Measurements from ENCODE around the gene POLN.

POLN gene

DNA sequence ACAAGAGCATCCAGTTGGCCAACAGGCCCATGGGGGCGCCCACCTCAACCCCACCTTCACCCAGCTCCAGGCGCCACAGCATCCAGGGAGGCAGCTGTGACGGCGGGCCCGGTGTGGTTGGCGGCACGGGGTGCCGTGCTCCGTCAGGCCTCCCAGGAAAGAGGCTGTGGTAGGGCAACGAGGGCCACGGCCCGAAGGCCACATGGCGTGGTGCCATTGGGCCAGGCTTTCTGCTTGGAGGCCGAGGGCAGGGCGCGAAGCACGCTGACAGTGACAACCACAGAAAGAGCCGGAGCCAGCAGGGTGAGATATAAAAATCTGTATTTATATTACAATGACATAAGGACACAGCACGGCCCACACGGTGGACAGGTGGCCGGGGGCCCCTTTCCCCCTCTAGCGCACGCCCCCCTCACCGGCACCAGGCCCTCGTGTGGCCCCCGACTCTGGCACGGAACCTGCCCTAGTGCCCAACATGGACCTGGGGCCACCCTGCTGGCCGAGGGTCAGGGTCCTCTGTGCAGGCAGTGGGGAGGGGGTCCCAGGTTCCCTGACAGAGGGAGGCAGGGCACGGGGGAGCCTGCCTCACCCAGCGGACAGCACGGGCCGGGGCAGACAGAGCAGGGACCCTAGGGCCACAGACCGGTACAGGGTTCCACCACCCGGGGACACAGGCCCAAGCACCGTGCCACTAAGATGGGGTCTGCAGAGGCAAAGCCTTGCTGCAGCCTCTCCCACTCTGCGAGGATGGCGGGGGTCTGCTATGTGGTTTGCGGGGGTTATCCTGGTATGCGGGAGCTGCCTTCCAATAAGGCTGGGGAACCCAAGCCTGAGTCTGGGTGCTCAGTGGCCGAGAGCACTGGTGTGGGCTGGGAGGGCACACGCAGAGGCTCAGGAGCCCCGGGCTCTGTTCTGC is 5.5 kb upstream of the POLN start:
- TF ChIP-seq, protein P1, sequence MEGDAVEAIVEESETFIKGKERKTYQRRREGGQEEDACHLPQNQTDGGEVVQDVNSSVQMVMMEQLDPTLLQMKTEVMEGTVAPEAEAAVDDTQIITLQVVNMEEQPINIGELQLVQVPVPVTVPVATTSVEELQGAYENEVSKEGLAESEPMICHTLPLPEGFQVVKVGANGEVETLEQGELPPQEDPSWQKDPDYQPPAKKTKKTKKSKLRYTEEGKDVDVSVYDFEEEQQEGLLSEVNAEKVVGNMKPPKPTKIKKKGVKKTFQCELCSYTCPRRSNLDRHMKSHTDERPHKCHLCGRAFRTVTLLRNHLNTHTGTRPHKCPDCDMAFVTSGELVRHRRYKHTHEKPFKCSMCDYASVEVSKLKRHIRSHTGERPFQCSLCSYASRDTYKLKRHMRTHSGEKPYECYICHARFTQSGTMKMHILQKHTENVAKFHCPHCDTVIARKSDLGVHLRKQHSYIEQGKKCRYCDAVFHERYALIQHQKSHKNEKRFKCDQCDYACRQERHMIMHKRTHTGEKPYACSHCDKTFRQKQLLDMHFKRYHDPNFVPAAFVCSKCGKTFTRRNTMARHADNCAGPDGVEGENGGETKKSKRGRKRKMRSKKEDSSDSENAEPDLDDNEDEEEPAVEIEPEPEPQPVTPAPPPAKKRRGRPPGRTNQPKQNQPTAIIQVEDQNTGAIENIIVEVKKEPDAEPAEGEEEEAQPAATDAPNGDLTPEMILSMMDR (IDR thresholded peaks at IDR 0.05; ENCODE audit: low read depth, low read length): no peak
- no peak for DNase-seq (ENCODE audit: extremely low read depth, low read depth)

DNA sequence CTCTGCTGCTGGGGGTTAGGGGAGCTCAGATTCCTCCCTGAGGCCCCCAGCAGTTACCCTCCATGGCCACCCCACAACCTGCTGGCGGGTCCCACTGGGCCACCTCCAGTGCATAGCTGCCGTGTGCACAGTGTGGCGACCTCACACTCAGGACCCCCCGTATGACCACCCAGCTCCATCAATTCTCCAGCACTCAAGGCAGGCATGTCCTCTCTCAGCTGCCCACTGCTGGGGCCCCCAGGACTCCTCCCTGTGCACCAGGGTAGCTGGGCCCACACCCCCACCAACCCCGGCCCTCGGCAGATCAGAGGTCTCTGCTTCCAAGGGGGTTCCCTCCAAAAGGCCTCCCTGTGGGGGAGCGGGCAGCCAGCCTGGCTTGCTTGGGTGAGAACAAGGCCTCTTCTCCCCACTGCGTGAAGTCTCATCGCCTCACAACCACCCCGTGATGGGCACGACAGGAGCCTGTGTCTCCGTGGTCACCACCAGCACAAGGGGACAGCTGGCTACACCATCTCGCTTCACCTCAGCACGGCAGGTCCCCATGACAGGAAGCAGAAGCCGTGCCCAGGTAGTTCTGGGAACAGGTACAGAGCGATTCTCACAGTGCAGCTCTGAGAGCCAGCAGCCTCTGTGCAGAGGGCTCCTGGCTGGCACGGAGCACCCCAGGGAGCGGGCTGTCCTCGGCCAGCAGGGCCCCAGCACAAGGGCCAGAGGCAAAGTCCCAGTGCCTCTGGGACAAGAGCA is 4.6 kb upstream of the POLN start:
- TF ChIP-seq, protein P1 (IDR thresholded peaks at IDR 0.05; ENCODE audit: low read depth, low read length): no peak
- DNase-seq (ENCODE audit: extremely low read depth, low read depth): no peak

DNA sequence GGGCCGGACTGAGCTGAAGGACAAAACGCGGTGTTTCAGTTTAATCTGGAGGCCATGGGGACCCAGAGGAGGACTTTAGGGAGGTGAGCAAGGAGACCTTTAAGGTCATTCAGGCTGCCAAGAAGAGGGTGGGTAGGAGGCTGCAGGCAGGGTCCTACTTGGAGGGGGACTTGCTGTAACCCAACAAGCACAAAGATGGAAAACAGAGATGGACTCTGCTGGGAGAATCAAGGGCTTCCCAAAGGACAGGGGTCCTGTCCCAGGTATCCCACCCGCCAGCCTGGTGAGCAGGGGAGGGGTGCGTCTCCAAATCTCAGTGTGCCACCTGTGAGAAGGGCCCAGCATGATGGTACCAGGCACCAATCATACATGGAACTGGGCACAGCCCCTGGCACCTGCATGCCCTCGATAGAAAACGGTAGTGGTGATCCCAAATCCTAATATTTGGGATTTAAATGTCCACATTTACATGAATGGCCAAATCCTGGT is 3.9 kb upstream of the POLN start:
- TF ChIP-seq, protein P1 (IDR thresholded peaks at IDR 0.05; ENCODE audit: low read depth, low read length): no peak
- no peak for DNase-seq (ENCODE audit: extremely low read depth, low read depth)

DNA sequence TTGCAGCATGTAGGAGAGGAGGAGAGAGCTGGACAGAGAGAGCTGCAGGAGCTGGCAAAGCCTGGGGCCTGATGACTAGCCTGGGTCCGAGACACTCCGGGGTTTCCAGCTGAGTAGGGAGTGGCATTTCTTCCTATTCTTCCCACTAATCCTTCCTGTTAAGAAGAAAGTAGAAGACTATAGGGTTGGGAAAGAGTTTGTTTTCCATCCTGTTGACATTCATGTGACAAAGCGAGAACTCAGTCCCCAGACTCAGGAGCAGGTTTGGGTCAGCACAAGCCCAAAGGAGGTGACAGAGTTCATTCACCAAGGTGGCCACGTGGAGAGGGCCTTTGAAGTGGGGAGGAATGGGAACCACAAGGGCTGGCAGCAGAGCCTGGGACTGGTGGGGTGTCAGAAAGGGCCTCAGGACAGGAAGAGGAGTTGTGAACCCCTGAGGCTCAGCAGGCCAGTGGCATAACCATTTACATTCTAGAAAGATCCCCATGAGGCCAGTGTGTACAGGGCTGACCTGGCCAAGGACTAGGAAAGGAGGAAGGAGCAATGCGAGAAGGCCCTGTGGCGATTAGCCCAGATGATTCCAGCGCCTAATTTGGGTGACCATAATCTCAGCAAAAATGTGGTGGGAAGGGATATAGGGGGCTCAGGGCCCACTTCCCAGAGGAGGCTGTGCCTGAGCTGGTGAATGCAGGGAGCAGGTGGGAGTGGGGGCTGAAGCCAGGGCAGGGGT is 3.3 kb upstream of the POLN start:
- DNase-seq (ENCODE audit: extremely low read depth, low read depth): no peak

DNA sequence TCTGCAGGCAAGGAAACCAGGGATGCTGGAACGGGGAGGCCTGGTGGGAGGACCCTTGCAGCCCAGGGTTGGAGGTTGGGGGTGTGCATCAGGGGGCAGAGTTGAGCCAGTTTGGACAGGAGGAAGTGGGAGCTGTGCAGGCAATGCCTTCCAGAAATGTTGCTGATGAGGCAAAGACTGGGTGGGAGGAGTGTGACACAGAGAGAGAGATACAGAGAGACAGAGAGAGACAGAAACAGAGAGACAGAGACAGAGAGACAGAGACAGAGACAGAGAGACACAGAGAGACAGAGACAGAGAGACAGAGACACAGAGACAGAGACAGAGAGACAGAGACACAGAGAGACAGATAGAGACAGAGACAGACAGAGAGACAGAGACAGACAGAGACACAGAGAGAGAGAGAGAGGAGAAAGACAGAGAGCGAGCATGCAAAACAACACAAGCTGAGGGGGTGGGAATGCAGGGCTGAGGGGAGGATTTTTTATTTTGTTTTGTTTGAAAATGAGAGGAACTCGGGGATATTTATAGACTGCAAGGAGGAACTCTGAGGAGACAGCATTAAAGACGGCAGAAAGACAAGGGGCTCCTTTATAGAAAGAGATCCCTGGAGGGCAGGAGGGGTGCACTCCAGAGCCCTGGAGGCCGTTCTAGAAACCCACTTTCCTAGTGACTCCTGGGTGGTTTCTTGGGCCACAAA is 1.9 kb upstream of the POLN start:
- no peak for DNase-seq (ENCODE audit: extremely low read depth, low read depth)
- TF ChIP-seq, protein P1 (IDR thresholded peaks at IDR 0.05; ENCODE audit: low read depth, low read length): peak; percentile 37

More for the DNA sequence above, 3.3 kb upstream of the POLN start:
- TF ChIP-seq, protein P1 (IDR thresholded peaks at IDR 0.05; ENCODE audit: low read depth, low read length): no peak

DNA sequence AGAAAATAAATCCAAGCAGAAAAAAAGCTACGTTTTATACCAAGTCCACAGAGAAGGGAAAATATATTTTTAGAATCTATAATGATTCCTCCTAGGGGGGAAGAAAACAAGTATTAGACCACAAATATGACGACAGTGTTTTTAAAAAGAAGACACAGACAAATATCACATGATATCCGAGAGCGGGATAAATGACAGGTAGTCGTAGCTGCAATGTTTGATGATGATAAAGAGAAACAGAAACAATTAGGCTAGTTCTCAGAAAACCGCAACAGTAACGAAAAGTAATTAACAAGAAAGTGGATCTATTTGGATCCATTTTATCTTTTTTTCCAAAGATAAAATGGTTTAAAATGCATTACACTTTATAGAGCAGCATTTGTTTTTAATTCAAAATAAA is 918 bp downstream of the POLN start:
- TF ChIP-seq, protein P1 (IDR thresholded peaks at IDR 0.05; ENCODE audit: low read depth, low read length): no peak
- no peak for DNase-seq (ENCODE audit: extremely low read depth, low read depth)
